ENCODE measurements around the gene FIGNL2. TPM values are rescaled to one million over a fixed set of nuclear protein-coding genes. Genes with fewer than 3 reads are reported as not detected.

Gene FIGNL2
- total and polyA plus RNA-seq, 4 donors = 0.06 to 0.70 (median 0.33) TPM

GRCh38 chr12:51870504-51870903 lies 22.0 kb upstream of the FIGNL2 start (continued):
- TF ChIP-seq FOXA2 (IDR thresholded peaks at IDR 0.05) (no peak), YY1 (IDR thresholded peaks at IDR 0.05) (no peak), RAD21 (IDR thresholded peaks at IDR 0.05) (no peak), HNF4G (IDR thresholded peaks at IDR 0.05) (no peak), RXRA (IDR thresholded peaks at IDR 0.05) (no peak)
- TF ChIP-seq, protein P1, sequence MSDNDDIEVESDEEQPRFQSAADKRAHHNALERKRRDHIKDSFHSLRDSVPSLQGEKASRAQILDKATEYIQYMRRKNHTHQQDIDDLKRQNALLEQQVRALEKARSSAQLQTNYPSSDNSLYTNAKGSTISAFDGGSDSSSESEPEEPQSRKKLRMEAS (IDR thresholded peaks at IDR 0.05) = no peak

GRCh38 chr12:51869931-51870330 lies 21.4 kb upstream of the FIGNL2 start:
- H3K4me1 ChIP-seq (ENCODE audit: control insufficient read depth in 4 of 4, insufficient read depth in 4 of 4, low read length in 3 of 4) = peaks cover 0 to 9% (median 5%) of the 10 kb centered on the region in 4 donors
- peaks cover 0 to 2% (median 0%) of the 10 kb centered on the region in 4 donors for H3K27me3 ChIP-seq (ENCODE audit: control insufficient read depth in 4 of 4, insufficient read depth in 4 of 4, low read length in 3 of 4)
- DNase-seq (ENCODE audit: low spot score) = no peak
- 75% methylated on average over 3 of the region's 3 CpGs for WGBS
- TF ChIP-seq, protein P2, sequence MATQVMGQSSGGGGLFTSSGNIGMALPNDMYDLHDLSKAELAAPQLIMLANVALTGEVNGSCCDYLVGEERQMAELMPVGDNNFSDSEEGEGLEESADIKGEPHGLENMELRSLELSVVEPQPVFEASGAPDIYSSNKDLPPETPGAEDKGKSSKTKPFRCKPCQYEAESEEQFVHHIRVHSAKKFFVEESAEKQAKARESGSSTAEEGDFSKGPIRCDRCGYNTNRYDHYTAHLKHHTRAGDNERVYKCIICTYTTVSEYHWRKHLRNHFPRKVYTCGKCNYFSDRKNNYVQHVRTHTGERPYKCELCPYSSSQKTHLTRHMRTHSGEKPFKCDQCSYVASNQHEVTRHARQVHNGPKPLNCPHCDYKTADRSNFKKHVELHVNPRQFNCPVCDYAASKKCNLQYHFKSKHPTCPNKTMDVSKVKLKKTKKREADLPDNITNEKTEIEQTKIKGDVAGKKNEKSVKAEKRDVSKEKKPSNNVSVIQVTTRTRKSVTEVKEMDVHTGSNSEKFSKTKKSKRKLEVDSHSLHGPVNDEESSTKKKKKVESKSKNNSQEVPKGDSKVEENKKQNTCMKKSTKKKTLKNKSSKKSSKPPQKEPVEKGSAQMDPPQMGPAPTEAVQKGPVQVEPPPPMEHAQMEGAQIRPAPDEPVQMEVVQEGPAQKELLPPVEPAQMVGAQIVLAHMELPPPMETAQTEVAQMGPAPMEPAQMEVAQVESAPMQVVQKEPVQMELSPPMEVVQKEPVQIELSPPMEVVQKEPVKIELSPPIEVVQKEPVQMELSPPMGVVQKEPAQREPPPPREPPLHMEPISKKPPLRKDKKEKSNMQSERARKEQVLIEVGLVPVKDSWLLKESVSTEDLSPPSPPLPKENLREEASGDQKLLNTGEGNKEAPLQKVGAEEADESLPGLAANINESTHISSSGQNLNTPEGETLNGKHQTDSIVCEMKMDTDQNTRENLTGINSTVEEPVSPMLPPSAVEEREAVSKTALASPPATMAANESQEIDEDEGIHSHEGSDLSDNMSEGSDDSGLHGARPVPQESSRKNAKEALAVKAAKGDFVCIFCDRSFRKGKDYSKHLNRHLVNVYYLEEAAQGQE (IDR thresholded peaks at IDR 0.05) = no peak
- no peak overlapping the region for H3K27ac ChIP-seq (ENCODE audit: low read depth in 1 of 2, low read length in 2 of 2)
- no peaks in the 10 kb centered on the region for H3K36me3 ChIP-seq (ENCODE audit: control insufficient read depth in 4 of 4, insufficient read depth in 3 of 4, low read depth in 1 of 4, low read length in 3 of 4)
- no peak overlapping the region for H3K9ac ChIP-seq (ENCODE audit: low read depth in 1 of 2, low read length in 2 of 2)
- no peaks in the 10 kb centered on the region for H3K9me3 ChIP-seq (ENCODE audit: control insufficient read depth in 4 of 4, low read length in 3 of 4)
- no peak overlapping the region for H3K4me3 ChIP-seq (ENCODE audit: low read depth in 1 of 3, low read length in 3 of 3)

DNA sequence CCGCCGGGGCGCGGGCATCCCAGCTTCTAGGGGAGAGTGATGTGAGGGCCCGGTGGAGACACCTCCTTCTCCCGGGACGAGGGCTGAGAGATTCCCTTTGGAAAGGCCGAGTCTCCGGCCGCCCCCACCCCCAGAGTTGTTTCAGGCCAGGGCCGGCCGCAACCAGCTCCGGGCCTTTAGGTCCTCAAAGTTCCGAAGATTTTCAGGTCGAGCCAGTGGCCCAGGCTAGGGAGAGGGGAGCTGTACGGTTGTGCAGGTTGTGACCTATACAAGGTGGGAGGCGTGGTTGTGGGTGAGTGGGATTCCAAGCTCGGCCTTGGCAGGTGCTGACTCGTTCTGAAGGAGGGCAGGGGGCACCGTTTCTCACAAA lies 21.0 kb upstream of the FIGNL2 start:
- Histone ChIP-seq H3K9ac (ENCODE audit: low read depth in 1 of 2, low read length in 2 of 2) (no peak overlapping the region), H3K27ac (ENCODE audit: low read depth in 1 of 2, low read length in 2 of 2) (no peak overlapping the region), H3K4me3 (ENCODE audit: low read depth in 1 of 3, low read length in 3 of 3) (peak overlapping the region in 1 of 3 donors; percentile 28), H3K4me1 (ENCODE audit: control insufficient read depth in 4 of 4, insufficient read depth in 4 of 4, low read length in 3 of 4) (peaks cover 0 to 9% (median 5%) of the 10 kb centered on the region in 4 donors), H3K27me3 (ENCODE audit: control insufficient read depth in 4 of 4, insufficient read depth in 4 of 4, low read length in 3 of 4) (peaks cover 0 to 2% (median 0%) of the 10 kb centered on the region in 4 donors), H3K36me3 (ENCODE audit: control insufficient read depth in 4 of 4, insufficient read depth in 3 of 4, low read depth in 1 of 4, low read length in 3 of 4) (no peaks in the 10 kb centered on the region), H3K9me3 (ENCODE audit: control insufficient read depth in 4 of 4, low read length in 3 of 4) (no peaks in the 10 kb centered on the region)
- TF ChIP-seq NR2F2 (IDR thresholded peaks at IDR 0.05) = no peak
- no peak for TF ChIP-seq TAF1 (conservative IDR thresholded peaks at IDR 0.05)
- TF ChIP-seq CTCF (IDR thresholded peaks at IDR 0.05; ENCODE audit: low read depth, low read length, missing input control) = no peak
- no peak for TF ChIP-seq YY1 (IDR thresholded peaks at IDR 0.05)
- TF ChIP-seq FOXA2 (IDR thresholded peaks at IDR 0.05) = no peak
- TF ChIP-seq ZBTB33 (IDR thresholded peaks at IDR 0.05) = no peak
- TF ChIP-seq SP1 (IDR thresholded peaks at IDR 0.05) = no peak
- no peak for TF ChIP-seq RXRA (IDR thresholded peaks at IDR 0.05)
- WGBS = 48% methylated on average over 20 of the region's 20 CpGs
- DNase-seq (ENCODE audit: low spot score) = no peak
